IPS-15b (cell line): ENCODE data around the gene RFC5.
"Not testable (repeated sequence)": the region's sequence is repeated elsewhere in the genome, so short reads cannot be mapped to it uniquely, and the experiment has no call there.

Experiments
- H3K27me3 ChIP-seq: one replicate; pipeline ENCODE4 v1.6.1; 2013; ENCODE audit warnings: low read length; ENCODE audit not compliant: control insufficient read depth, insufficient read depth
- H3K36me3 ChIP-seq: one replicate; pipeline ENCODE4 v1.6.1; 2013; ENCODE audit warnings: low read length; ENCODE audit not compliant: control insufficient read depth, insufficient read depth
- H3K4me1 ChIP-seq: one replicate; pipeline ENCODE4 v1.6.1; 2013; ENCODE audit warnings: mild to moderate bottlenecking, low read length; ENCODE audit not compliant: control insufficient read depth, insufficient read depth
- H3K4me3 ChIP-seq: one replicate; pipeline ENCODE4 v1.5.1; 2013; ENCODE audit warnings: low read depth, low read length
- H3K9ac ChIP-seq: one replicate; pipeline ENCODE4 v1.6.1; 2013; ENCODE audit warnings: low read depth, mild to moderate bottlenecking, low read length
- H3K9me3 ChIP-seq: one replicate; pipeline ENCODE4 v1.6.1; 2013; ENCODE audit warnings: mild to moderate bottlenecking, low read length; ENCODE audit not compliant: control insufficient read depth, insufficient read depth

The RFC5 gene

GRCh38 chr12:118020036-118020435 lies 3.5 kb downstream of the RFC5 start:
- peaks cover 45% of the 10 kb centered on the region for H3K36me3 ChIP-seq
- no peaks in the 10 kb centered on the region for H3K9me3 ChIP-seq
- no peak overlapping the region for H3K4me3 ChIP-seq
- no peaks in the 10 kb centered on the region for H3K27me3 ChIP-seq
- H3K9ac ChIP-seq = no peak overlapping the region
- peaks cover 5% of the 10 kb centered on the region for H3K4me1 ChIP-seq

- not testable (repeated sequence) for H3K9me3 ChIP-seq, H3K4me3 ChIP-seq
- H3K36me3 ChIP-seq = peaks cover 53% of the 10 kb centered on the region
Measured at GRCh38 chr12:118022097-118022727, 5.7 kb downstream of the RFC5 start.

GRCh38 chr12:118022728-118023109 lies 6.2 kb downstream of the RFC5 start:
- Histone ChIP-seq H3K4me1 (no peaks in the 10 kb centered on the region), H3K4me3 (no peak overlapping the region), H3K9ac (no peak overlapping the region), H3K9me3 (no peaks in the 10 kb centered on the region), H3K27me3 (no peaks in the 10 kb centered on the region), H3K36me3 (peaks cover 53% of the 10 kb centered on the region)

More at GRCh38 chr12:118022097-118022727, 5.7 kb downstream of the RFC5 start:
- not testable (repeated sequence) for H3K4me1 ChIP-seq, H3K27me3 ChIP-seq, H3K9ac ChIP-seq

GRCh38 chr12:118023301-118023860 lies 6.9 kb downstream of the RFC5 start:
- no peaks in the 10 kb centered on the region for H3K4me1 ChIP-seq
- H3K4me3 ChIP-seq = no peak overlapping the region
- H3K27me3 ChIP-seq = no peaks in the 10 kb centered on the region
- H3K9ac ChIP-seq = no peak overlapping the region
- H3K36me3 ChIP-seq = peaks cover 53% of the 10 kb centered on the region
- H3K9me3 ChIP-seq = no peaks in the 10 kb centered on the region

- Histone ChIP-seq H3K4me3 (no peak overlapping the region), H3K36me3 (peaks cover 50% of the 10 kb centered on the region), H3K27me3 (no peaks in the 10 kb centered on the region), H3K9ac (no peak overlapping the region), H3K4me1 (no peaks in the 10 kb centered on the region), H3K9me3 (no peaks in the 10 kb centered on the region)
Measured at GRCh38 chr12:118025168-118025567, 8.7 kb downstream of the RFC5 start.

- Histone ChIP-seq H3K9ac (no peak overlapping the region), H3K4me1 (no peaks in the 10 kb centered on the region), H3K4me3 (no peak overlapping the region), H3K36me3 (peaks cover 42% of the 10 kb centered on the region), H3K27me3 (no peaks in the 10 kb centered on the region), H3K9me3 (no peaks in the 10 kb centered on the region)
Measured at GRCh38 chr12:118029166-118029565, 12.7 kb downstream of the RFC5 start.

- Histone ChIP-seq H3K4me3 (no peak overlapping the region), H3K9me3 (no peaks in the 10 kb centered on the region), H3K27me3 (no peaks in the 10 kb centered on the region), H3K4me1 (no peaks in the 10 kb centered on the region), H3K36me3 (peaks cover 52% of the 10 kb centered on the region), H3K9ac (no peak overlapping the region)
Measured at GRCh38 chr12:118032188-118032587, 15.7 kb downstream of the RFC5 start.

GRCh38 chr12:118033323-118033722 lies 16.8 kb downstream of the RFC5 start:
- Histone ChIP-seq H3K27me3 (no peaks in the 10 kb centered on the region), H3K4me3 (no peak overlapping the region), H3K9ac (no peak overlapping the region), H3K4me1 (no peaks in the 10 kb centered on the region), H3K36me3 (peaks cover 52% of the 10 kb centered on the region), H3K9me3 (no peaks in the 10 kb centered on the region)

GRCh38 chr12:118033902-118034301 lies 17.4 kb downstream of the RFC5 start:
- Histone ChIP-seq H3K4me3 (no peak overlapping the region), H3K9ac (no peak overlapping the region), H3K4me1 (no peaks in the 10 kb centered on the region), H3K9me3 (no peaks in the 10 kb centered on the region), H3K27me3 (no peaks in the 10 kb centered on the region), H3K36me3 (peaks cover 49% of the 10 kb centered on the region)

GRCh38 chr12:118034429-118035189 lies 18.1 kb downstream of the RFC5 start:
- no peaks in the 10 kb centered on the region for H3K27me3 ChIP-seq

GRCh38 chr12:118035190-118036041 lies 18.9 kb downstream of the RFC5 start:
- Histone ChIP-seq H3K9ac (no peak overlapping the region), H3K36me3 (peaks cover 44% of the 10 kb centered on the region), H3K27me3 (no peaks in the 10 kb centered on the region), H3K4me1 (no peaks in the 10 kb centered on the region), H3K4me3 (no peak overlapping the region), H3K9me3 (no peaks in the 10 kb centered on the region)

More at GRCh38 chr12:118034429-118035189, 18.1 kb downstream of the RFC5 start:
- Histone ChIP-seq H3K4me3 (no peak overlapping the region), H3K36me3 (peaks cover 42% of the 10 kb centered on the region), H3K9me3 (no peaks in the 10 kb centered on the region), H3K9ac (no peak overlapping the region), H3K4me1 (no peaks in the 10 kb centered on the region)
